Left lung (tissue), 10 donors: ENCODE measurements around the gene PGGT1B. TPM values are rescaled to one million over a fixed set of nuclear protein-coding genes. Genes with fewer than 3 reads are reported as not detected.
A peak's percentile ranks its signal among the peaks of the same experiment; 100 is the strongest.

ENCODE experiments used
- ATAC-seq: fragments of 200-7000 bp; cut with Tn5 transposase; one replicate; pipeline ENCODE4 v1.9.1; 2020; ENCODE audit warnings: moderate library complexity
- DNase-seq, 4 donors: peaks; one replicate each; pipeline ENCODE4 v3.0.0-alpha.2; 2013 to 2020
- H3K27ac ChIP-seq, 2 donors: fragments of 200-600 bp; sonication (generic) in 1 of 2; one replicate each; pipeline versions ENCODE4 v1.5.0 to v1.8.0; 2020 to 2021
- H3K27me3 ChIP-seq, 2 donors: fragments of 200-600 bp; sonication (generic) in 1 of 2; one replicate each; pipeline versions ENCODE4 v1.5.0 to v1.8.0; 2020 to 2021
- H3K36me3 ChIP-seq, 2 donors: fragments of 200-600 bp; sonication (generic) in 1 of 2; one replicate each; pipeline versions ENCODE4 v1.5.0 to v1.8.0; 2020 to 2021
- H3K4me1 ChIP-seq, 2 donors: fragments of 200-600 bp; one replicate each; pipeline ENCODE4 v1.8.0; 2021
- H3K4me3 ChIP-seq, 2 donors: fragments of 200-600 bp; sonication (generic) in 1 of 2; one replicate each; pipeline versions ENCODE4 v1.5.0 to v1.8.0; 2020 to 2021; ENCODE audit warnings: mild to moderate bottlenecking in 1 of 2
- H3K9me3 ChIP-seq, 2 donors: fragments of 200-600 bp; sonication (generic) in 1 of 2; one replicate each; pipeline versions ENCODE4 v1.5.0 to v1.8.0; 2020 to 2021
- intact Hi-C, 2 donors: fragments of 100-400 bp; cut with DNase I; formaldehyde crosslinking; loops; one replicate each; pipeline versions ENCODE4 v1.11.2 to v1.14.2; 2022
- polyA plus RNA-seq, 6 donors: library from polyadenylated mRNA; unstranded; fragments of 120-200 nt; gene quantifications; one replicate each; pipeline ENCODE4 v1.2.1, GENCODE V29; 2013; ENCODE audit not compliant: insufficient read length in 6 of 6
- total RNA-seq, 2 donors: library from RNA; stranded (reverse); fragmentation: NEBNext Ultra II Directional; extraction: Animal tissue kit (Norgen Biotek cat#: 25700); gene quantifications; one replicate each; pipeline ENCODE4 v1.2.1, GENCODE V29; 2021
- TF ChIP-seq, protein P1 (sequence below), 2 donors: fragments of 200-600 bp; sonication (generic) in 1 of 2; IDR thresholded peaks; one replicate each; pipeline versions ENCODE4 v1.5.0 to v1.8.0; 2021; ENCODE audit warnings: antibody characterized with exemption in 2 of 2
- donor health status: DM: no; HTN: yes; CAD: no.
- donor health status: DM: no; HTN: no; CAD: no.

Gene PGGT1B
- total and polyA plus RNA-seq, 8 donors = 27.7 to 46.5 (median 36.9) TPM

DNA sequence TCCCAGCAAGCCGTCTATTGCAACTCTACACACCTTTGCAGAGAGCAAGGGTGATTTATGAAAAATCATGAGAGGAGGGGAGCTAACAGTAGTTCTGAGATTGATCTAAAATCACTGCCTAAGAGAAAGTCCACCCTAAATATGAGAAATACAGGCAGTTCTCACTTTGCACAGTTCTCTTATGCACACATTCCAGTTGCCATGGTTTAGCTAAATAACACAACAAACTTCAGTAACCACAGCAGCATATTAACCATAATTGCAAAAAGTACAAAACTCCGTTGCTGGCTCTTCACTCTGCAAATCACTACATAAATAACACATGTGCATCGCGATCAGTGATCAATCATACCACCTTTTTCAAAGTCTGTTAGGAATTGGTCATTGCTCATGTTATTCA lies 31.1 kb downstream of the PGGT1B start:
- DNase-seq (no peak), ATAC-seq (peak; percentile 31)
- Histone ChIP-seq H3K4me1 (no peaks in the 10 kb centered on the region), H3K9me3 (no peaks in the 10 kb centered on the region), H3K36me3 (peaks cover 0 to 52% of the 10 kb centered on the region in 2 donors), H3K4me3 (no peak overlapping the region), H3K27ac (no peak overlapping the region), H3K27me3 (no peaks in the 10 kb centered on the region)
- intact Hi-C loops = no loop called here
- TF ChIP-seq, protein P1, sequence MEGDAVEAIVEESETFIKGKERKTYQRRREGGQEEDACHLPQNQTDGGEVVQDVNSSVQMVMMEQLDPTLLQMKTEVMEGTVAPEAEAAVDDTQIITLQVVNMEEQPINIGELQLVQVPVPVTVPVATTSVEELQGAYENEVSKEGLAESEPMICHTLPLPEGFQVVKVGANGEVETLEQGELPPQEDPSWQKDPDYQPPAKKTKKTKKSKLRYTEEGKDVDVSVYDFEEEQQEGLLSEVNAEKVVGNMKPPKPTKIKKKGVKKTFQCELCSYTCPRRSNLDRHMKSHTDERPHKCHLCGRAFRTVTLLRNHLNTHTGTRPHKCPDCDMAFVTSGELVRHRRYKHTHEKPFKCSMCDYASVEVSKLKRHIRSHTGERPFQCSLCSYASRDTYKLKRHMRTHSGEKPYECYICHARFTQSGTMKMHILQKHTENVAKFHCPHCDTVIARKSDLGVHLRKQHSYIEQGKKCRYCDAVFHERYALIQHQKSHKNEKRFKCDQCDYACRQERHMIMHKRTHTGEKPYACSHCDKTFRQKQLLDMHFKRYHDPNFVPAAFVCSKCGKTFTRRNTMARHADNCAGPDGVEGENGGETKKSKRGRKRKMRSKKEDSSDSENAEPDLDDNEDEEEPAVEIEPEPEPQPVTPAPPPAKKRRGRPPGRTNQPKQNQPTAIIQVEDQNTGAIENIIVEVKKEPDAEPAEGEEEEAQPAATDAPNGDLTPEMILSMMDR (IDR thresholded peaks at IDR 0.05) = no peak

DNA sequence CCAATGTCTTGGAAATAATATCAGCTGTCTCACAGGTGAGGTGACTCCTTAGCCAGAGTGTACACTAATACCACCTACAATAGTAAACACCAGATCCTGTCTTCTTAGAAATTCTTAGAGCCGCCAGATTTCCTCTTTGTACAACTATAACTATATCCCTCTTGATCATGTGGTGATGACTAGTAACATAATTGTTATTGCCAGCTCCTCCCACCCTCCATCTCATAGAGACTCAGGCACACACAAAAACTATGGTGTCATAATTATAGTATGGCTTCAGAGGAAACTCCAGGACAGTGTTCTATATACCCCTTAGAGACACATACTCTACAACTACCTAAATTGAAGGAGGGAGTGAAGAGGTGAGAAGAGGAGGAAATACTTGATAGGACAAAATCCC lies 33.1 kb downstream of the PGGT1B start:
- Histone ChIP-seq H3K27ac (no peak overlapping the region), H3K9me3 (no peaks in the 10 kb centered on the region), H3K4me3 (no peak overlapping the region), H3K36me3 (peaks cover 0 to 48% of the 10 kb centered on the region in 2 donors), H3K27me3 (no peaks in the 10 kb centered on the region), H3K4me1 (no peaks in the 10 kb centered on the region)
- no peak for ATAC-seq
- intact Hi-C loops = no loop called here
- TF ChIP-seq, protein P1 (IDR thresholded peaks at IDR 0.05) = no peak
- no peak for DNase-seq

DNA sequence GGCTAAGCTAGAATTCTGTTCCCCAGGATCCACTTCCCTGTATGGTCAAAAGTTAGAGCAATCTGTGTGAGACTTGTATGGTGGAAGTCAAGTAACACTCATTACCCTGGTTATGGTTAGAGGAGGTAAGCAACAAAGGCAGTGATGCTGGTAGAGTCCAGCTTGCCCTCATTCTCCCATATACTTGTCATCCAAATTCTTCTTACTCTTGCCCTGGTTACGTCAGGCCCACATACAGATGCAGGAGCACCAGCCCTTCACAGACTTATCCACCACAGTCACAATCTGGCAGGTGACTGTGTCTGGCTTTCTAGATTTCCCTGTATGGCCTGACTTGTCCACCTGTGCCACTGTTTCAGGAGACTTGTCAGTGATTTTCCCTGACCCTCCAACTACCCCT lies 35.4 kb downstream of the PGGT1B start:
- no peaks in the 10 kb centered on the region for H3K4me1 ChIP-seq
- no peak for ATAC-seq
- H3K27ac ChIP-seq = no peak overlapping the region
- H3K27me3 ChIP-seq = no peaks in the 10 kb centered on the region
- DNase-seq = no peak
- peaks cover 0 to 67% of the 10 kb centered on the region in 2 donors for H3K36me3 ChIP-seq
- intact Hi-C loops = no loop called here
- H3K9me3 ChIP-seq = no peaks in the 10 kb centered on the region
- TF ChIP-seq, protein P1 (IDR thresholded peaks at IDR 0.05) = no peak
- H3K4me3 ChIP-seq = no peak overlapping the region

DNA sequence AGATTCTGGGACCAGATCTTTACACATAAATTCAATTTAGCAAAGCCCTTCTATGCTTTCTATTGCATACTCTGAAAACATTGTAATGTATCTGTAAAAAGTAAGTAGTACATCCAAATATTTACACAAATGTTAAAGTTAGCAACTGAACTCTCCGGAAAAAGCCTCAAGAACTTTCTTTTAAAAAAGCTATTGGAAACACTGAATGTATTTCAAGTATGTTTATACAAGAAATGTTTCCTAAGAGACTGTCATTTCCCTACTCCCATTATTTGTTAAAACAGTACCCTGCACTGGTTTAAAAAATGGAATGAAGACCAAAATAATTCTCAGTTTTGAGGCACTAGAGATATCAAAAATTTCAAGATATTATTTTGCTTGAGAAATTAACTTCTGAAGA lies 48.1 kb downstream of the PGGT1B start:
- TF ChIP-seq, protein P1 (IDR thresholded peaks at IDR 0.05) = no peak
- intact Hi-C loops = no loop called here
- no peak for DNase-seq

DNA sequence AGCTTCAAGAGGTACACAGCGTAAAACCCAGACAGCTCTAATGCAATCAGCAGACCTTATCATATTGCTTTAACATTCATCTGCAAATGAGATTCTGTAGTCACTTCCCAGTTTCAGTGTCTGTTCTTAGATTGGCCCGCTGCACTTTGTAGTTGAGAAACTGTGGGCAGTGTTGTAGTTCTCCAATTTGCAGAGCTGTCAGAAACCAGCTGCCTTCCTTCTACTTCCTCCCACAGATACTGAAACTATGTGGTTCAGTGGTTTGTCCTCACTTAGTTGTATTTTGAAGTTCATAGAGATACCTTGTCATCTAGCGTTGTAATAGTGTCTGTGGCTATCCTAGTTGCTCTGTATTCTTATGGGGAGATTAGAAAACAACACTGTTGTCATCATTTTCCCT lies 53.4 kb downstream of the PGGT1B start:
- intact Hi-C loops = no loop called here

More for the DNA sequence above, 48.1 kb downstream of the PGGT1B start:
- ATAC-seq = peak; percentile 82
- no peaks in the 10 kb centered on the region for H3K9me3 ChIP-seq
- H3K4me1 ChIP-seq = peaks cover 3 to 4% of the 10 kb centered on the region in 2 donors
- peaks cover 0 to 52% of the 10 kb centered on the region in 2 donors for H3K36me3 ChIP-seq
- H3K27ac ChIP-seq = peak overlapping the region in 1 of 2 donors; percentile 20
- H3K4me3 ChIP-seq = no peak overlapping the region
- H3K27me3 ChIP-seq = no peaks in the 10 kb centered on the region

More for the DNA sequence above, 53.4 kb downstream of the PGGT1B start:
- H3K27me3 ChIP-seq = no peaks in the 10 kb centered on the region
- TF ChIP-seq, protein P1 (IDR thresholded peaks at IDR 0.05) = no peak
- no peak overlapping the region for H3K4me3 ChIP-seq
- peak overlapping the region in 1 of 2 donors; percentile 58 for H3K27ac ChIP-seq
- ATAC-seq = peak; percentile 94
- DNase-seq = peak in 2 of 4 donors; percentile 20 to 43
- peaks cover 0 to 16% of the 10 kb centered on the region in 2 donors for H3K4me1 ChIP-seq
- H3K9me3 ChIP-seq = no peaks in the 10 kb centered on the region
- H3K36me3 ChIP-seq = peaks cover 0 to 27% of the 10 kb centered on the region in 2 donors
